Astrocyte (in vitro differentiated cells and primary cell): ENCODE data around the gene PRKCA.

Experiments
- CTCF ChIP-seq: IDR thresholded peaks from 2 replicates; pipeline ENCODE4 v1.5.1; 2011; ENCODE audit warnings: low read depth, mild to moderate bottlenecking, inconsistent platforms, low read length, moderate library complexity; ENCODE audit not compliant: insufficient read depth
- EZH2 ChIP-seq: IDR thresholded peaks from 2 replicates; pipeline ENCODE4 v1.6.1; 2012; ENCODE audit warnings: mild to moderate bottlenecking, low read length, inconsistent platforms; ENCODE audit not compliant: insufficient read depth

DNA sequence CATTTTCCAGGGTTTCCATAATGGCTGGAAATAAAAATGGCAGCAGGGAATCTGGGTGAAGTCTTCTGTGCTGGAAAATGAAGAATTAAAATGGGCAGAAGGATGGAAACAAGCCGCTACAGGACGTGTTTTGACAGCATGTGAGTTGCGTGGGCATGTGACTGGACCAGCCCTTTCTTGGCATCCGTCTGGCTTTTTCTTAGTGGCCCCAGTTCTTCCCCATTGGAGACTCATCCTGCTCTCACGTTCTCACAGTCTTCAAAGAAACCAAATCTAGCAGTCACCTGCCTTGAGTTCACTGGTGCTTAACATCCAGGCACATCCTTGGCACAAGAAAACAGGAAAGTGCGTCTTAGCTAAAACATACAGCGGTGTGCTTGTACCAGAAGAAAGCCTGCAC is 352.4 kb downstream of the PRKCA start:
- TF ChIP-seq CTCF: no peak
- TF ChIP-seq EZH2: no peak
